Neural progenitor cell (in vitro differentiated cells): Measurements from ENCODE around the gene SMOC2.

Experiments used
- EZH2 ChIP-seq: fragments of 200-600 bp; sonication (generic); IDR thresholded peaks from 2 replicates; pipeline ENCODE4 v1.6.1; 2017; ENCODE audit warnings: antibody characterized with exemption, mild to moderate bottlenecking, moderate library complexity
- EZH2phosphoT487 ChIP-seq: fragments of 200-600 bp; sonication (generic); IDR thresholded peaks from 2 replicates; pipeline ENCODE4 v1.6.1; 2017; ENCODE audit warnings: antibody characterized with exemption
- TF ChIP-seq, protein P1 (sequence below): fragments of 200-600 bp; sonication (generic); IDR thresholded peaks from 2 replicates; pipeline ENCODE4 v1.5.1; 2017; ENCODE audit warnings: antibody characterized with exemption, mild to moderate bottlenecking

GRCh38 chr6:168504366-168504765, 63.4 kb downstream of the SMOC2 start:
- TF ChIP-seq, protein P1, sequence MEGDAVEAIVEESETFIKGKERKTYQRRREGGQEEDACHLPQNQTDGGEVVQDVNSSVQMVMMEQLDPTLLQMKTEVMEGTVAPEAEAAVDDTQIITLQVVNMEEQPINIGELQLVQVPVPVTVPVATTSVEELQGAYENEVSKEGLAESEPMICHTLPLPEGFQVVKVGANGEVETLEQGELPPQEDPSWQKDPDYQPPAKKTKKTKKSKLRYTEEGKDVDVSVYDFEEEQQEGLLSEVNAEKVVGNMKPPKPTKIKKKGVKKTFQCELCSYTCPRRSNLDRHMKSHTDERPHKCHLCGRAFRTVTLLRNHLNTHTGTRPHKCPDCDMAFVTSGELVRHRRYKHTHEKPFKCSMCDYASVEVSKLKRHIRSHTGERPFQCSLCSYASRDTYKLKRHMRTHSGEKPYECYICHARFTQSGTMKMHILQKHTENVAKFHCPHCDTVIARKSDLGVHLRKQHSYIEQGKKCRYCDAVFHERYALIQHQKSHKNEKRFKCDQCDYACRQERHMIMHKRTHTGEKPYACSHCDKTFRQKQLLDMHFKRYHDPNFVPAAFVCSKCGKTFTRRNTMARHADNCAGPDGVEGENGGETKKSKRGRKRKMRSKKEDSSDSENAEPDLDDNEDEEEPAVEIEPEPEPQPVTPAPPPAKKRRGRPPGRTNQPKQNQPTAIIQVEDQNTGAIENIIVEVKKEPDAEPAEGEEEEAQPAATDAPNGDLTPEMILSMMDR: no peak
- TF ChIP-seq EZH2 (no peak), EZH2phosphoT487 (no peak)
